Measurements from ENCODE around the gene USF3. TPM values are rescaled to one million over a fixed set of nuclear protein-coding genes. Genes with fewer than 3 reads are reported as not detected.

The USF3 gene
- total RNA-seq, 4 donors from 2014 or later: 21.4 to 33.4 (median 26.3) TPM

DNA sequence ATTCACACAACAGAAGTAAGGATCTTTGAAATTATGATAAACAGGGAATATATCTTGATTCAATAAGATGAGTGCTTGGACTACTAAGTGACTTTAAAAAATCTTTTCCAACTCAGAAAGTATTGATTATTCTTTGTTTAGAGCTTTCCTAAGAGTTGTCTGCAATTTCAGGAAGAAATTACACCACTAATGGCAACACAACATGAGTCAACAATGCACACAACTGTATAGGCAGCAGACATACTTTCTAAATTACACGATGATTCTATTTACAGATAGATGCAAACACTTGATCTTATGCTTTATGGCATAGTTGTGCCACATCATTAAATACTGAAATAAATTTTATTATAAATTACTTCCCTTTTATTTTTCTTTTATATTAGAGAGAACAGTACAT lies 45.2 kb upstream of the USF3 start:
- no peak for TF ChIP-seq POLR2A (IDR thresholded peaks at IDR 0.05)
- TF ChIP-seq, protein P1, sequence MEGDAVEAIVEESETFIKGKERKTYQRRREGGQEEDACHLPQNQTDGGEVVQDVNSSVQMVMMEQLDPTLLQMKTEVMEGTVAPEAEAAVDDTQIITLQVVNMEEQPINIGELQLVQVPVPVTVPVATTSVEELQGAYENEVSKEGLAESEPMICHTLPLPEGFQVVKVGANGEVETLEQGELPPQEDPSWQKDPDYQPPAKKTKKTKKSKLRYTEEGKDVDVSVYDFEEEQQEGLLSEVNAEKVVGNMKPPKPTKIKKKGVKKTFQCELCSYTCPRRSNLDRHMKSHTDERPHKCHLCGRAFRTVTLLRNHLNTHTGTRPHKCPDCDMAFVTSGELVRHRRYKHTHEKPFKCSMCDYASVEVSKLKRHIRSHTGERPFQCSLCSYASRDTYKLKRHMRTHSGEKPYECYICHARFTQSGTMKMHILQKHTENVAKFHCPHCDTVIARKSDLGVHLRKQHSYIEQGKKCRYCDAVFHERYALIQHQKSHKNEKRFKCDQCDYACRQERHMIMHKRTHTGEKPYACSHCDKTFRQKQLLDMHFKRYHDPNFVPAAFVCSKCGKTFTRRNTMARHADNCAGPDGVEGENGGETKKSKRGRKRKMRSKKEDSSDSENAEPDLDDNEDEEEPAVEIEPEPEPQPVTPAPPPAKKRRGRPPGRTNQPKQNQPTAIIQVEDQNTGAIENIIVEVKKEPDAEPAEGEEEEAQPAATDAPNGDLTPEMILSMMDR (IDR thresholded peaks at IDR 0.05): no peak
- Histone ChIP-seq H3K27ac (no peak overlapping the region), H3K9me3 (no peaks in the 10 kb centered on the region), H3K4me1 (peaks cover 15 to 28% of the 10 kb centered on the region in 2 donors), H3K36me3 (no peaks in the 10 kb centered on the region), H3K4me3 (replicated peaks in 1 of 3) (no peak overlapping the region), H3K27me3 (no peaks in the 10 kb centered on the region)
- intact Hi-C loops (cut with DNase I): no loop called here
- WGBS, 2 donors: 88 to 95% methylated on average over 1 of the region's 1 CpG
- no peak for DNase-seq

DNA sequence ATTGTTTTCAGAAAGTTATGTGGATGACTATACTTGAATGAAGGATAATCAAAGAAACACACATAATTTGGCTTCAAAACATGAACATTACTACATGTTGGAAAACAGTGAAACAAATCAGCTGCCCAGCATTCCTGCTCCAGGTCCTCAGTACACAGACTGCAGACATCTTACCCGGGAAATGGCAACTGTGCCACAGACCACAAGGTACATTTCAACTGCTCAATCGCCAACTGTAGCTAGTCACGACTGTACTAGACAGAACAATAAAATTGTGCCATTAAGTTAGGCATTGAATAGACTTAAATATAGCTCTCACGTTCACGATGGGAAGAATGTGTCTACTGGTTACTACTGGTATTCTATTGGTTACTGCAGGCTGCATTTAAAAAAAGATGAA lies 44.6 kb upstream of the USF3 start:
- WGBS, 2 donors: 78 to 87% methylated on average over 5 of the region's 5 CpGs
- no peaks in the 10 kb centered on the region for H3K9me3 ChIP-seq
- no peaks in the 10 kb centered on the region for H3K27me3 ChIP-seq
- H3K4me3 ChIP-seq (replicated peaks in 1 of 3): no peak overlapping the region
- DNase-seq: no peak
- intact Hi-C loops (cut with DNase I): no loop called here
- no peaks in the 10 kb centered on the region for H3K36me3 ChIP-seq
- H3K27ac ChIP-seq: no peak overlapping the region
- peaks cover 15 to 29% of the 10 kb centered on the region in 2 donors for H3K4me1 ChIP-seq
- TF ChIP-seq, protein P1 (IDR thresholded peaks at IDR 0.05): no peak
- TF ChIP-seq POLR2A (IDR thresholded peaks at IDR 0.05): no peak

DNA sequence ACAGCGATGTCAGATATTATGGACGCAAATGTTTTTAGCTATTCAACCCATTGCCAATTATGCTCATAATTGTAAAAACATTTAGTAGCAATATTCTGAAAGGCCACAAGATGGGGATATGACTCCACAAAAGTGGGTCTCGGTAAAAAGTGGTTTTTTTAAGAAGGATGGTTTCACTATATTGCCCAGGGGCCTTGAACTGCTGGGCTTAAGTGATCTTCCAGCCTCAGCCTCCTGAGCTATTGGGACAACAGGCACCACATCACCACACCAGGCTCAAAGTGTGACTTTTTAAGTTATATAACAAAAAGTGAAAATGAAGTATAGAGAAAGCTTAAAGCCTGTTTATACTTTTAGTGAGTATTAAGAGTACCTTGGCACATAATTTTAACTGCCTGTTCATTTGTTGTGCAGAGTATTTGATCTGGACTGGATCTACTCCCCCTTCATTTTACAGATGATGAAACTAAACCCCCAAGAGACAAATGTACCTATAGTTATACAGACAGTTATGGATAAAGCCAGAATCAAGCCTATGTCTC lies 40.2 kb upstream of the USF3 start:
- peak overlapping the region in 1 of 3 donors; percentile 16 for H3K27ac ChIP-seq
- no peaks in the 10 kb centered on the region for H3K9me3 ChIP-seq
- peaks cover 4 to 9% of the 10 kb centered on the region in 2 donors for H3K4me1 ChIP-seq
- DNase-seq: peak in 1 of 2 donors; percentile 15
- H3K27me3 ChIP-seq: no peaks in the 10 kb centered on the region
- H3K36me3 ChIP-seq: no peaks in the 10 kb centered on the region
- intact Hi-C loops (cut with DNase I): loop anchor here (10.0 kb wide), 1 partner anchor 98 kb away; the partner anchor contains the start of gene GRAMD1C
- 32 to 36% methylated on average over 3 of the region's 3 CpGs for WGBS, 2 donors
- TF ChIP-seq POLR2A (IDR thresholded peaks at IDR 0.05): no peak
- TF ChIP-seq, protein P1 (IDR thresholded peaks at IDR 0.05): peak; percentile 24 to 81 (median 66)
- no peak overlapping the region for H3K4me3 ChIP-seq (replicated peaks in 1 of 3)

DNA sequence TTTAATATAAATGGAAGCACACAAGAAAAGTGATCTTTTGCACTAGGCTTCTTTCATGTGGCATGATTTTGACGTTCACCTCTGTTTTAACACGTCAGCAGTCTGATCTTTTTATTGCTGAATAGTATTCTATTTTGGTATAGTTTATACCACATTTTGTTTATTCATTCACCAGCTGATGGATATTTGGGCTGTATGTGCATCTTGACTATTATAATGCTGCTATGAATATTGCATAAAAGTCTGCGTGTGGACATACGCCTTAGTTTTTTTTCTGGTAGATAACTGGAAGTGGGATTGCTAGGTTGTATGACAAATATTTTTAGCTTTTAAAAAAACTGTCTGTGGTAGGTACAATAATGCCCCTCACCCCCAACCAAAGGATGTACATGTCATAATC lies 35.3 kb upstream of the USF3 start:
- no peaks in the 10 kb centered on the region for H3K36me3 ChIP-seq
- 91 to 94% methylated on average over 4 of the region's 4 CpGs for WGBS, 2 donors
- no peak overlapping the region for H3K27ac ChIP-seq
- no peak for DNase-seq
- TF ChIP-seq, protein P1 (IDR thresholded peaks at IDR 0.05): no peak
- no peak for TF ChIP-seq POLR2A (IDR thresholded peaks at IDR 0.05)
- intact Hi-C loops (cut with DNase I): loop anchor here (10.0 kb wide), 1 partner anchor 103 kb away; the partner anchor contains the start of gene GRAMD1C
- no peaks in the 10 kb centered on the region for H3K9me3 ChIP-seq
- no peak overlapping the region for H3K4me3 ChIP-seq (replicated peaks in 1 of 3)
- peaks cover 0 to 2% of the 10 kb centered on the region in 2 donors for H3K4me1 ChIP-seq
- no peaks in the 10 kb centered on the region for H3K27me3 ChIP-seq

DNA sequence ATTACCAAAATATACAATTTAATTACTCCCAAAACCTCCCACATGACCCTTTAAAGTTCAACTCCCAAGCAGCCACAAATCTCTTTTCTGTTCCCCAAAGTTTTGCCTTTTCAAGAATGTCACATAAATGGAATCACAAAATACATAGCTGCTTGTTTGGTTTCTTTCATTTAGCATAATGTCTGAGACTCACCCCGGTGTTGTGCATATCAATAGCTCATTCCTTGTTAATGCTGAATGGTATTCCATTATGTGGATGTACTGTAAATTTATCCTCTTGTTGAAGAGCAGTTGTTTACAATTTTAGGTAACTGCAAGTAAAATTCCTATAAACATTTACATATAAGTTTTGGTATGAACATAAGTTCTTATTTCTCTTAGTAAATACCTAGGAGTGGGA lies 34.1 kb upstream of the USF3 start:
- intact Hi-C loops (cut with DNase I): loop anchor here (10.0 kb wide), 1 partner anchor 104 kb away; the partner anchor contains the start of gene GRAMD1C
- Histone ChIP-seq H3K4me3 (replicated peaks in 1 of 3) (no peak overlapping the region), H3K27me3 (no peaks in the 10 kb centered on the region), H3K9me3 (no peaks in the 10 kb centered on the region), H3K36me3 (no peaks in the 10 kb centered on the region), H3K27ac (no peak overlapping the region), H3K4me1 (no peaks in the 10 kb centered on the region)
- no peak for DNase-seq
- WGBS, 2 donors: 94 to 96% methylated on average over 1 of the region's 1 CpG
- TF ChIP-seq POLR2A (IDR thresholded peaks at IDR 0.05): no peak
- TF ChIP-seq, protein P1 (IDR thresholded peaks at IDR 0.05): no peak

All from thyroid gland (tissue), 4 donors.